Colonic mucosa (tissue), 4 donors: ENCODE data around the gene TP53BP1. TPM values are rescaled to one million over a fixed set of nuclear protein-coding genes. Genes with fewer than 3 reads are reported as not detected.

Experiments used
- DNase-seq: peaks from one replicate; pipeline ENCODE4 v3.0.0-alpha.2; 2020
- H3K27ac ChIP-seq: fragments of 200-600 bp; one replicate; pipeline ENCODE4 v1.8.0; 2021
- H3K27me3 ChIP-seq: fragments of 200-600 bp; one replicate; pipeline ENCODE4 v1.8.0; 2021
- H3K36me3 ChIP-seq: fragments of 200-600 bp; one replicate; pipeline ENCODE4 v1.8.0; 2021
- H3K4me1 ChIP-seq: fragments of 200-600 bp; one replicate; pipeline ENCODE4 v1.8.0; 2021; ENCODE audit warnings: mild to moderate bottlenecking
- H3K4me3 ChIP-seq: fragments of 200-600 bp; one replicate; pipeline ENCODE4 v1.8.0; 2021
- H3K9ac ChIP-seq, 2 donors: one replicate each; pipeline ENCODE4 v1.7.0; 2013; ENCODE audit warnings: control low read depth in 2 of 2, low read depth in 2 of 2, low read length in 2 of 2
- H3K9me3 ChIP-seq: fragments of 200-600 bp; one replicate; pipeline ENCODE4 v1.8.0; 2021
- CTCF ChIP-seq: fragments of 200-600 bp; IDR thresholded peaks from one replicate; pipeline ENCODE4 v1.8.0; 2022; ENCODE audit warnings: antibody characterized with exemption, mild to moderate bottlenecking
- intact Hi-C: fragments of 100-400 bp; cut with DNase I; formaldehyde crosslinking; loops from one replicate; pipeline ENCODE4 v1.14.1; 2022
- total RNA-seq, 2 donors: library from RNA; stranded (reverse); fragmentation: NEBNext Ultra II Directional in 1 of 2; extraction: Animal tissue kit (Norgen Biotek cat#: 25700) in 1 of 2; gene quantifications; one replicate each; pipeline ENCODE4 v1.2.1, GENCODE V29; 2021
- donor health status: healthy.
- donor health status: DM: no; HTN: no; CAD: no.
- donor health status: DM: no; HTN: no; CAD: no.

TP53BP1 gene
- total RNA-seq, 2 donors from 2014 or later, result 27.7 to 31.4 TPM

GRCh38 chr15:43423793-43424192, 69.2 kb downstream of the TP53BP1 start:
- intact Hi-C loops, result no loop called here
- Histone ChIP-seq H3K4me3 (no peak overlapping the region), H3K4me1 (no peaks in the 10 kb centered on the region), H3K9me3 (no peaks in the 10 kb centered on the region), H3K9ac (no peak overlapping the region), H3K27me3 (no peaks in the 10 kb centered on the region), H3K36me3 (peaks cover 6% of the 10 kb centered on the region), H3K27ac (no peak overlapping the region)
- DNase-seq, result no peak
- no peak for TF ChIP-seq CTCF

- Histone ChIP-seq H3K9ac (no peak overlapping the region), H3K9me3 (no peaks in the 10 kb centered on the region), H3K4me3 (no peak overlapping the region), H3K4me1 (no peaks in the 10 kb centered on the region), H3K36me3 (peaks cover 6% of the 10 kb centered on the region), H3K27ac (no peak overlapping the region), H3K27me3 (no peaks in the 10 kb centered on the region)
- no peak for TF ChIP-seq CTCF
- DNase-seq, result no peak
- intact Hi-C loops, result no loop called here
These were observed 72.1 kb downstream of the TP53BP1 start for GRCh38 chr15:43420876-43421275.

GRCh38 chr15:43420435-43420834, 72.5 kb downstream of the TP53BP1 start:
- Histone ChIP-seq H3K4me3 (no peak overlapping the region), H3K27ac (no peak overlapping the region), H3K9me3 (no peaks in the 10 kb centered on the region), H3K27me3 (no peaks in the 10 kb centered on the region), H3K9ac (no peak overlapping the region), H3K36me3 (peaks cover 6% of the 10 kb centered on the region), H3K4me1 (no peaks in the 10 kb centered on the region)
- no peak for DNase-seq
- intact Hi-C loops, result no loop called here
- no peak for TF ChIP-seq CTCF

GRCh38 chr15:43414196-43414595, 78.8 kb downstream of the TP53BP1 start:
- H3K4me1 ChIP-seq, result no peaks in the 10 kb centered on the region
- DNase-seq, result no peak
- no peak overlapping the region for H3K4me3 ChIP-seq
- H3K9me3 ChIP-seq, result no peaks in the 10 kb centered on the region
- TF ChIP-seq CTCF, result no peak
- H3K27ac ChIP-seq, result no peak overlapping the region
- H3K36me3 ChIP-seq, result peaks cover 11% of the 10 kb centered on the region
- intact Hi-C loops, result no loop called here
- no peak overlapping the region for H3K9ac ChIP-seq
- H3K27me3 ChIP-seq, result no peaks in the 10 kb centered on the region

GRCh38 chr15:43412096-43412495, 80.9 kb downstream of the TP53BP1 start:
- H3K27ac ChIP-seq, result no peak overlapping the region
- no peak overlapping the region for H3K9ac ChIP-seq
- H3K9me3 ChIP-seq, result no peaks in the 10 kb centered on the region
- H3K4me1 ChIP-seq, result no peaks in the 10 kb centered on the region
- H3K4me3 ChIP-seq, result no peak overlapping the region
- no peak for TF ChIP-seq CTCF
- H3K36me3 ChIP-seq, result peaks cover 17% of the 10 kb centered on the region
- DNase-seq, result no peak
- intact Hi-C loops, result no loop called here
- H3K27me3 ChIP-seq, result no peaks in the 10 kb centered on the region
